Forelimb muscle (tissue), 1 donor: ENCODE data around the gene CAMTA1. TPM values are rescaled to one million over a fixed set of nuclear protein-coding genes. Genes with fewer than 3 reads are reported as not detected.

ENCODE experiments used
- DNase-seq: peaks from one replicate; pipeline ENCODE4 v3.0.0-alpha.2; 2013; ENCODE audit warnings: low read depth
- polyA plus RNA-seq: library from polyadenylated mRNA; unstranded; fragments of 120-200 nt; gene quantifications from one replicate; pipeline ENCODE4 v1.2.1, GENCODE V29; 2013; ENCODE audit not compliant: insufficient read length

CAMTA1 gene
- polyA plus RNA-seq, 1 donor: 43.5 TPM

- no peak for DNase-seq
Measured at GRCh38 chr1:7006996-7007871, 222.0 kb downstream of the CAMTA1 start.

DNA sequence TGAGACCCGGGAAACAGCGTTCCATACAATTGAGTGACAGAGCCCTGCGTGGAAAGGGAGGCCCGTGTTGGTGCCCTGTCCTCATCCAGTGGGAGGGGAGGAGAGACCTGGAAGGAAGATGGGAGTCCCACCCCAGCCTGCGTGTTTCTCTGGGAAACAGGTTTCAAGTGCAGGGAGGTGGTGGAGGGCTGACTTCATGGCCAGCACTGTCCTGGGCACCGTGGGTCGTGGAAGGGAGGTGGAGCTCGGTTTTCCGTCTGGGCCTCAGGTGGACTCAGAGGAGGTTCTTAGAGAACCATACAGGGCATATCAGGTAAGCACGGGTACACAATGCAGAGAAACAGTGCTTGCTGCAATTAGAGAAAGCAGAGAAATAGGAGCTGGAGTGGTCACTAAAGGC lies 222.6 kb downstream of the CAMTA1 start:
- DNase-seq: no peak

DNA sequence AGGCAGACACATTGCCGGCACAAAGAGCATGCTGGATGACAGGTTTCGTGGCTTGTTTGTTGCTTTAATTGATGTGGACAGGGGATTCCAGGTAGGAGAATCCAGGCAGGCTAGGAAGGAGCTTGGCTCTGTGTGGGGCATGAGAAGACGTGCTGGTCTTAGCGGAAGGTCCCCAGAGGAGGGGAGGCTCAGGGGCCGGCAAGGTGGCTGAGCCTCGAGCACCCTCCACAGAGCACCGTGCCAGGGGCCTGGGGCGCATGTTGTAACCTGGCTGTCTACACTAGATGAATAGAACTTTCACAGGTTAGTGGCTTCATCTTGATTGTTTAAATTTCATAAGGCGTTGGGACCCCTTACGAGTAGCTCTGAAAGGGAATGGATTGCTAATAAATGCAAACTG lies 223.1 kb downstream of the CAMTA1 start:
- no peak for DNase-seq

GRCh38 chr1:7008975-7009740 lies 223.9 kb downstream of the CAMTA1 start:
- DNase-seq: no peak

- DNase-seq: no peak
Measured at GRCh38 chr1:7009741-7010525, 224.7 kb downstream of the CAMTA1 start.

DNA sequence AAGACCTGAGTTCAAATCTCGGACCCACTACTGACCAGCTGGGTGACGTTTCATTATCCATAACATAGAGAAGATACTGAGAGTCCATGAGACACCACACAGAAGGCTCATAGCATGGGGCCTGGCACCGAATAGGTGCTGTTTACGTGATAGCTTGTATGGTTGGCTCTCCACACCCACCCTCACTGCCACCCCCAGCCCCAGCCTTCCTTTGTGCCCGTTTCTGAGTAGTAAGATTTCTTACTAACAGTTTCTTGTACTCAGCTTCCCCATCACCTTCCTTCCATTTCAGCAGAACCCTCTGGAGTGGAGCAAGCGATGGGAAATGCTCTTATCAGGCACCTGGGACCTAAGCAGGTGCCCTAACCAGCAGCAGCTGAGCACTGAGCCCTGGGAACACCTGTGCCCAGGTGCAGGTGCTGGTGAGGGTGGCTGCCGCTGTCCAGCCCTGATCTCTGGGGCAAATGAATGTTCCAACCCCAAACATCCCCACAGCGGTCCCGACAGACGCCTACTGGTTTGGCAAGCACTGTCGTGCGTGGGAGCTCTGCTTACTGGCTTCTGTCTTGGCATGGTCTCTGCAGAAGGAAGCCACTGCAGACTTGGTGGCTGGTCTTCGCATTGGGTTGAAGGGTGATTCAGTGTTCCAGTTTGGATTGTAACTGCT lies 225.4 kb downstream of the CAMTA1 start:
- DNase-seq: no peak

- DNase-seq: no peak
Measured at GRCh38 chr1:7011826-7012225, 226.6 kb downstream of the CAMTA1 start.

- DNase-seq: no peak
Measured at GRCh38 chr1:7012461-7012924, 227.2 kb downstream of the CAMTA1 start.

- no peak for DNase-seq
Measured at GRCh38 chr1:7013833-7014639, 228.8 kb downstream of the CAMTA1 start.

DNA sequence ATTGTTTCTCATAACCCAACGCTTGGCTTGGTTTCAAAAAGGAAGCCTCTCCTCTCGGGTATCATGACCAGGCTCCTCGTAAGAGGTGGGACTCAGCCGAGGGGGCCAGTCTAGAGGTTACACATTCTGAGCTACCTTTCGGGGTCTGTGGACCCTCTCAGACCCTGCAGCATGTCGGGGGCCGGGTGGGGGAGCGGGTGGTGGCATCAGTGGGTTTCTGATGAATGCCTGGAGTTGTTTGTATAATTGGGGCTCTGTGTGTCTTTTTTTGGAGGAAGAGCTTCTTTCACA lies 229.3 kb downstream of the CAMTA1 start:
- no peak for DNase-seq

DNA sequence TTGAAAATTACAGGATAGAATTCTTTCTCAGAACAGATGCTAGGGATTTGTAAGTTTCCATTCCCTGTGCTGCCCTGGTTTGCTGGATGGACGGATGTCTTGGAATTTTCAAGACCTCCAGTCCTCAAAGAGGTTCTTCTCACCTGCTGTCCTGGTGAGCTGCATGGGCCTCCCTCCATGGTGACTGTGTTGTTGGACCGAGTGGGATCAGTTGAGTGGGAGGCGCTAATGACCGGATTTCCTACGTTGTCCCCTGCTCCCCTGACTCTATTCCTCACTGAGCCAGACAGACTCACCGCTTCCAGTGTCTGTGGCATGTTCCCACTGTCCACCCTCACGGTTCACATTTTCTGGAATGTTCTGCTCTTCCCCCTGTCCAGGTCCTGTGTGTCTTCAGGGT lies 229.8 kb downstream of the CAMTA1 start:
- no peak for DNase-seq

GRCh38 chr1:7018351-7018750 lies 233.1 kb downstream of the CAMTA1 start:
- DNase-seq: no peak

GRCh38 chr1:7018826-7019225 lies 233.6 kb downstream of the CAMTA1 start:
- DNase-seq: no peak

GRCh38 chr1:7019510-7019909 lies 234.3 kb downstream of the CAMTA1 start:
- no peak for DNase-seq

DNA sequence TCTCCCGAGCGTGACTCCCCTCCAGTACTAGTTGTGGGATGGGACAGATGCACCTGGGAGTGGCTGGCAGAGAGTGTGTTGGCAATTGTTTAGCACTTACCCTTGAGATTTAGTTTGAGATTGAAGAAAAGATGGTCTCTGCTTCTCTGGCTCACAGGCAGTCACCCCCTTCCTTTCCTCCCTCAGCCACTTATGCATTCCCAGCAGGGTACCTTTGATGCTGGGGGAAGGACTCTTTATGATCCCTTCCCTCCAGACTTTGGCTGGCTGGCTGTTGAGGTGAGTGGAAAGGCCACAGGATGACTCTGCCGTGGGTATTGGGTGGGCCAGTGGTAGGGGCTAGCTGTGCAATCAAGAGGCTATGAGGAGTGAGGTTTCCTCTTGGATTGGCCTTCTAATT lies 236.8 kb downstream of the CAMTA1 start:
- no peak for DNase-seq

DNA sequence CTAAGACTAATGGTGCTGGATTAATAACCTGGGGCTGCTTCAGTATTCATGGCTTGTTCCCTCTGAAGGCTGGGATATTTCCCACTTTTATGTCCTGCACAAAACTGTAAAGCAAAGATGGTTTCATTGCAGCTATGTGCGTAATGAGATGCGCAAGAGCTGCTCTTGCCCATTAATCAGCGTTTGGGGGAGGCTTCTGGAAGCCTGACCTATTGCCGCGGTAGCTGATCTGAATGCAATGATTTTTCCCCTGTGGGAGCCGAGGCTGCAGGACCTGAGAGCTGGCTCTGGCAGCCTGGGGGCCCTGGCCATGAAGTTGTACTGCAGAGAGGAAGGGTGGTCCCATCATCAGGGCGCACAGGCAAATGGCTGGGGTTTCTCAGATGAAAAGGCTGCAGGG lies 239.8 kb downstream of the CAMTA1 start:
- no peak for DNase-seq

DNA sequence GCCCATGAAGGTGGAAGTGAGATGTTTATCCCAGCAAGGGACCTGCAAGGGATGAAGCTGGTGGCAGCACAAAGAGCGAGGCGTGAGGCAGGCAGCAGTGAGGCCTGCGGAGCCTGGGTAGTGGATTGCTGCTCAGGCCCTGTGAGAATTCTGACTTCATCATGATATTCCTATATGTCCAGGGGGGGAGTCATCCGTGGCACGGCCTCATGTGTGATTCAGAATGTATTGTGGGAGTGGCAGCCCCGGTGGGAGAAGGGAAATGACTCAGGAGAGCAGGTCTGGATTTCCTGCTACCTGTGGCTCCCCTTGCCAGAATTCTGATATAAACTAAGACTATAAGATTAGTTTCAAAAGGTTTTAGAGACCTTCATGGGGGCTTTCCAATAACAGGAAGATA lies 240.9 kb downstream of the CAMTA1 start:
- DNase-seq: no peak

DNA sequence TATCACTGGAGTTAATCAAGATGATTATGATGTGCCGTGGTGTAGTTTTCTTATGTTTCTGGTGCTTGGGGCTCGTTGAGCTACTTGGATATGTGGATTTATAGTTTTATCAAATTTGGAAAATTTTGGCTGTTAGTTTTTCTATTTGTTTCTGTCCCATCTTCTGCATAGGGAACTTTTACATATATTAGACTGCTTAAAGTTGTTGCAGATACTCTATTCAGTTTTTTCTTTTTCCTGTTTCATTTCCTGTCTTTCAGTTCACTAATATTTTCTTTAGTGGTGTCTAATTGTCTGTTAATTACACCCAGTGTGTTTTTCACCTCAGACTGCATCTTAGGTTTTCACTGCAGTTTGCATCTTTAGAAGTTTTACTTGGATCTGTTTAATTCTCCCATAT lies 247.7 kb downstream of the CAMTA1 start:
- no peak for DNase-seq

DNA sequence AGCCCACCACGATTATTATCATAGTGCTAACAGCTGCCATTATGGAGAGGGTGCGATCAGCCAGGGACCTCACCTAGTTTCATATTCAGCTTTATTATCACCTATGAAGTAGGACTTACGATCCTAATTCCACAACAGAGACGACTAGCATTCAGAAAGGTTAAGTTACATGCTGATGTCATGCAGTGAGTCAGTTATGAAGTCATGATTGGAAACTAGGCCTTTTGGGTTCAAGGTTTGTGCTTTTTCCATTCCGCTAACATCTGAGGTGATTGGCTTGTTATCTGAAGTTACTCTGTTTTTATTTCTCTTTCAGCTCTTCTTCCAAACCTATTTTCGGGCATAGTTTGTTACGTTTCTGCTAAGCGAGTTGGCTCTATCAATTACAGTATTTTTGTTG lies 251.1 kb downstream of the CAMTA1 start:
- no peak for DNase-seq

GRCh38 chr1:7039590-7040220 lies 254.5 kb downstream of the CAMTA1 start:
- no peak for DNase-seq
